ENCODE results near the gene MMP25. TPM values are rescaled to one million over a fixed set of nuclear protein-coding genes. Genes with fewer than 3 reads are reported as not detected.

Gene MMP25
- total RNA-seq, 1 experiment from 2014 or later, result 0.11 TPM

- H3K36me3 Mint-ChIP-seq (ENCODE audit: insufficient read depth, unreplicated experiment), result peaks cover 23% of the 10 kb centered on the region
- intact Hi-C loops (cut with micrococcal nuclease; ENCODE audit: unreplicated experiment), result loop anchor here (1.0 kb wide), 1 partner anchor 11 kb away; the partner anchor contains the start of gene TNFRSF12A
- Histone ChIP-seq H3K27me3 (replicated peaks; ENCODE audit: control insufficient read depth, insufficient read depth, low read length) (no peaks in the 10 kb centered on the region), H3K4me3 (ENCODE audit: low read depth, low read length) (no peak overlapping the region), H3K4me1 (peaks cover 77% of the 10 kb centered on the region), H3K9me3 (no peaks in the 10 kb centered on the region), H3K36me3 (ENCODE audit: control insufficient read depth, insufficient read depth, low read length) (no peaks in the 10 kb centered on the region)
- ChIA-PET POLR2A (interaction anchor here (0.6 to 2.0 kb wide), 5 partner anchors 10 to 272 kb away, joined by 3 to 34 read pairs (median 6); partner anchors contain the start of genes FLYWCH1, HCFC1R1, THOC6 and TNFRSF12A), CTCF (interaction anchor here (1.0 to 1.8 kb wide), 6 partner anchors 8 to 22 kb away, joined by 3 to 12 read pairs (median 7); partner anchors contain the start of genes HCFC1R1, THOC6 and TNFRSF12A)
- BruUV-seq (replicated peaks), result no TSS peak
- H3K27ac Mint-ChIP-seq (ENCODE audit: unreplicated experiment), result peak overlapping the region; percentile 94
- H3K4me3 Mint-ChIP-seq (ENCODE audit: unreplicated experiment), result peak overlapping the region; percentile 45
- no peaks in the 10 kb centered on the region for H3K9me3 Mint-ChIP-seq (ENCODE audit: unreplicated experiment)
- H3K4me1 Mint-ChIP-seq (ENCODE audit: low read depth, unreplicated experiment), result peaks cover 27% of the 10 kb centered on the region
- no peaks in the 10 kb centered on the region for H3K27me3 Mint-ChIP-seq (ENCODE audit: insufficient read depth, unreplicated experiment)
- TF ChIP-seq CTCF (IDR thresholded peaks at IDR 0.05; ENCODE audit: insufficient read depth in 1 of 2, low read depth in 1 of 2, low read length in 1 of 2, severe bottlenecking in 1 of 2, unreplicated experiment in 1 of 2), result no peak
- peak; percentile 96 to 97 for DNase-seq
Observed at GRCh38 chr16:3009568-3010390, 36.6 kb upstream of the MMP25 start.

GRCh38 chr16:3010510-3010909 lies 35.9 kb upstream of the MMP25 start:
- Histone ChIP-seq H3K9me3 (no peaks in the 10 kb centered on the region), H3K27me3 (replicated peaks; ENCODE audit: control insufficient read depth, insufficient read depth, low read length) (no peaks in the 10 kb centered on the region), H3K4me3 (ENCODE audit: low read depth, low read length) (no peak overlapping the region), H3K4me1 (peaks cover 76% of the 10 kb centered on the region), H3K36me3 (ENCODE audit: control insufficient read depth, insufficient read depth, low read length) (no peaks in the 10 kb centered on the region)
- POLR2A ChIA-PET, result interaction anchor here (1.3 to 2.0 kb wide), 4 partner anchors 9 to 99 kb away, joined by 3 to 34 read pairs (median 8); partner anchors contain the start of genes FLYWCH1, HCFC1R1, THOC6 and TNFRSF12A
- no peak for DNase-seq
- H3K27me3 Mint-ChIP-seq (ENCODE audit: insufficient read depth, unreplicated experiment), result no peaks in the 10 kb centered on the region
- CTCF ChIA-PET, result interaction anchor here (1.0 to 1.8 kb wide), 6 partner anchors 9 to 21 kb away, joined by 3 to 12 read pairs (median 7); partner anchors contain the start of genes HCFC1R1, THOC6 and TNFRSF12A
- no peak for TF ChIP-seq CTCF (IDR thresholded peaks at IDR 0.05; ENCODE audit: insufficient read depth in 1 of 2, low read depth in 1 of 2, low read length in 1 of 2, severe bottlenecking in 1 of 2, unreplicated experiment in 1 of 2)
- no peak overlapping the region for H3K4me3 Mint-ChIP-seq (ENCODE audit: unreplicated experiment)
- BruUV-seq (replicated peaks), result TSS peak; percentile 28
- no peaks in the 10 kb centered on the region for H3K9me3 Mint-ChIP-seq (ENCODE audit: unreplicated experiment)
- peak overlapping the region; percentile 94 for H3K27ac Mint-ChIP-seq (ENCODE audit: unreplicated experiment)
- H3K4me1 Mint-ChIP-seq (ENCODE audit: low read depth, unreplicated experiment), result peaks cover 27% of the 10 kb centered on the region
- peaks cover 19% of the 10 kb centered on the region for H3K36me3 Mint-ChIP-seq (ENCODE audit: insufficient read depth, unreplicated experiment)
- intact Hi-C loops (cut with micrococcal nuclease; ENCODE audit: unreplicated experiment), result loop anchor here (1.0 kb wide), 1 partner anchor 10 kb away; the partner anchor contains the start of gene TNFRSF12A

- peaks cover 69% of the 10 kb centered on the region for H3K4me1 ChIP-seq
- BruUV-seq (replicated peaks), result no TSS peak
- H3K9me3 ChIP-seq, result no peaks in the 10 kb centered on the region
- ChIA-PET CTCF (no interaction called here), POLR2A (no interaction called here)
- no peaks in the 10 kb centered on the region for H3K36me3 ChIP-seq (ENCODE audit: control insufficient read depth, insufficient read depth, low read length)
- DNase-seq, result peak in 1 of 2 experiments; percentile 42
- H3K27me3 Mint-ChIP-seq (ENCODE audit: insufficient read depth, unreplicated experiment), result no peaks in the 10 kb centered on the region
- intact Hi-C loops (cut with micrococcal nuclease; ENCODE audit: unreplicated experiment), result no loop called here
- no peaks in the 10 kb centered on the region for H3K27me3 ChIP-seq (replicated peaks; ENCODE audit: control insufficient read depth, insufficient read depth, low read length)
- peaks cover 13% of the 10 kb centered on the region for H3K36me3 Mint-ChIP-seq (ENCODE audit: insufficient read depth, unreplicated experiment)
- no peak overlapping the region for H3K4me3 ChIP-seq (ENCODE audit: low read depth, low read length)
- H3K4me3 Mint-ChIP-seq (ENCODE audit: unreplicated experiment), result peak overlapping the region; percentile 16
- peak overlapping the region; percentile 50 for H3K27ac Mint-ChIP-seq (ENCODE audit: unreplicated experiment)
- no peaks in the 10 kb centered on the region for H3K9me3 Mint-ChIP-seq (ENCODE audit: unreplicated experiment)
- peaks cover 19% of the 10 kb centered on the region for H3K4me1 Mint-ChIP-seq (ENCODE audit: low read depth, unreplicated experiment)
- no peak for TF ChIP-seq CTCF (IDR thresholded peaks at IDR 0.05; ENCODE audit: insufficient read depth in 1 of 2, low read depth in 1 of 2, low read length in 1 of 2, severe bottlenecking in 1 of 2, unreplicated experiment in 1 of 2)
Observed at GRCh38 chr16:3012246-3012645, 34.1 kb upstream of the MMP25 start.
